ENCODE data around the gene CDH12. TPM values are rescaled to one million over a fixed set of nuclear protein-coding genes. Genes with fewer than 3 reads are reported as not detected.

Gene CDH12
- total RNA-seq, 1 donor = under 0.01 TPM

GRCh38 chr5:22594491-22594890 lies 258.7 kb downstream of the CDH12 start:
- Histone ChIP-seq H3K9me3 (ENCODE audit: low read depth, low read length) (no peaks in the 10 kb centered on the region), H3K4me1 (ENCODE audit: insufficient read depth, low read length) (no peaks in the 10 kb centered on the region), H3K27me3 (ENCODE audit: insufficient read depth, low read length) (no peaks in the 10 kb centered on the region), H3K4me3 (ENCODE audit: low read length) (no peak overlapping the region)

GRCh38 chr5:22593592-22593991 lies 259.6 kb downstream of the CDH12 start:
- Histone ChIP-seq H3K4me1 (ENCODE audit: insufficient read depth, low read length) (no peaks in the 10 kb centered on the region), H3K9me3 (ENCODE audit: low read depth, low read length) (no peaks in the 10 kb centered on the region), H3K4me3 (ENCODE audit: low read length) (no peak overlapping the region)

GRCh38 chr5:22591461-22591860 lies 261.7 kb downstream of the CDH12 start:
- Histone ChIP-seq H3K4me1 (ENCODE audit: insufficient read depth, low read length) (no peaks in the 10 kb centered on the region), H3K4me3 (ENCODE audit: low read length) (no peak overlapping the region), H3K9me3 (ENCODE audit: low read depth, low read length) (no peaks in the 10 kb centered on the region), H3K27me3 (ENCODE audit: insufficient read depth, low read length) (no peaks in the 10 kb centered on the region)

More at GRCh38 chr5:22593592-22593991, 259.6 kb downstream of the CDH12 start:
- H3K27me3 ChIP-seq (ENCODE audit: insufficient read depth, low read length) = no peaks in the 10 kb centered on the region

GRCh38 chr5:22590677-22591268 lies 262.4 kb downstream of the CDH12 start:
- no peaks in the 10 kb centered on the region for H3K27me3 ChIP-seq (ENCODE audit: insufficient read depth, low read length)
- H3K4me3 ChIP-seq (ENCODE audit: low read length) = no peak overlapping the region
- no peaks in the 10 kb centered on the region for H3K4me1 ChIP-seq (ENCODE audit: insufficient read depth, low read length)
- no peaks in the 10 kb centered on the region for H3K9me3 ChIP-seq (ENCODE audit: low read depth, low read length)

GRCh38 chr5:22577711-22578110 lies 275.4 kb downstream of the CDH12 start:
- H3K4me1 ChIP-seq (ENCODE audit: insufficient read depth, low read length) = no peaks in the 10 kb centered on the region
- H3K4me3 ChIP-seq (ENCODE audit: low read length) = no peak overlapping the region
- H3K27me3 ChIP-seq (ENCODE audit: insufficient read depth, low read length) = no peaks in the 10 kb centered on the region
- H3K9me3 ChIP-seq (ENCODE audit: low read depth, low read length) = no peaks in the 10 kb centered on the region

- Histone ChIP-seq H3K4me3 (ENCODE audit: low read length) (no peak overlapping the region), H3K27me3 (ENCODE audit: insufficient read depth, low read length) (no peaks in the 10 kb centered on the region), H3K4me1 (ENCODE audit: insufficient read depth, low read length) (no peaks in the 10 kb centered on the region), H3K9me3 (ENCODE audit: low read depth, low read length) (no peaks in the 10 kb centered on the region)
Measured at GRCh38 chr5:22577006-22577405, 276.1 kb downstream of the CDH12 start.

GRCh38 chr5:22572941-22573340 lies 280.2 kb downstream of the CDH12 start:
- Histone ChIP-seq H3K4me1 (ENCODE audit: insufficient read depth, low read length) (no peaks in the 10 kb centered on the region), H3K4me3 (ENCODE audit: low read length) (no peak overlapping the region), H3K27me3 (ENCODE audit: insufficient read depth, low read length) (no peaks in the 10 kb centered on the region), H3K9me3 (ENCODE audit: low read depth, low read length) (no peaks in the 10 kb centered on the region)

- Histone ChIP-seq H3K4me3 (ENCODE audit: low read length) (no peak overlapping the region), H3K27me3 (ENCODE audit: insufficient read depth, low read length) (no peaks in the 10 kb centered on the region), H3K9me3 (ENCODE audit: low read depth, low read length) (no peaks in the 10 kb centered on the region), H3K4me1 (ENCODE audit: insufficient read depth, low read length) (no peaks in the 10 kb centered on the region)
Measured at GRCh38 chr5:22567983-22568382, 285.2 kb downstream of the CDH12 start.

GRCh38 chr5:22560147-22560546 lies 293.0 kb downstream of the CDH12 start:
- H3K9me3 ChIP-seq (ENCODE audit: low read depth, low read length) = no peaks in the 10 kb centered on the region

GRCh38 chr5:22557251-22557650 lies 295.9 kb downstream of the CDH12 start:
- Histone ChIP-seq H3K9me3 (ENCODE audit: low read depth, low read length) (no peaks in the 10 kb centered on the region), H3K4me3 (ENCODE audit: low read length) (no peak overlapping the region), H3K27me3 (ENCODE audit: insufficient read depth, low read length) (no peaks in the 10 kb centered on the region), H3K4me1 (ENCODE audit: insufficient read depth, low read length) (no peaks in the 10 kb centered on the region)

More at GRCh38 chr5:22560147-22560546, 293.0 kb downstream of the CDH12 start:
- H3K4me3 ChIP-seq (ENCODE audit: low read length) = no peak overlapping the region
- no peaks in the 10 kb centered on the region for H3K4me1 ChIP-seq (ENCODE audit: insufficient read depth, low read length)
- no peaks in the 10 kb centered on the region for H3K27me3 ChIP-seq (ENCODE audit: insufficient read depth, low read length)

GRCh38 chr5:22554475-22554874 lies 298.7 kb downstream of the CDH12 start:
- no peaks in the 10 kb centered on the region for H3K9me3 ChIP-seq (ENCODE audit: low read depth, low read length)
- no peaks in the 10 kb centered on the region for H3K4me1 ChIP-seq (ENCODE audit: insufficient read depth, low read length)
- no peak overlapping the region for H3K4me3 ChIP-seq (ENCODE audit: low read length)
- no peaks in the 10 kb centered on the region for H3K27me3 ChIP-seq (ENCODE audit: insufficient read depth, low read length)

GRCh38 chr5:22549876-22550671 lies 303.1 kb downstream of the CDH12 start:
- H3K4me1 ChIP-seq (ENCODE audit: insufficient read depth, low read length) = no peaks in the 10 kb centered on the region
- H3K27me3 ChIP-seq (ENCODE audit: insufficient read depth, low read length) = no peaks in the 10 kb centered on the region
- H3K9me3 ChIP-seq (ENCODE audit: low read depth, low read length) = no peaks in the 10 kb centered on the region
- no peak overlapping the region for H3K4me3 ChIP-seq (ENCODE audit: low read length)

- no peaks in the 10 kb centered on the region for H3K4me1 ChIP-seq (ENCODE audit: insufficient read depth, low read length)
- H3K4me3 ChIP-seq (ENCODE audit: low read length) = no peak overlapping the region
- no peaks in the 10 kb centered on the region for H3K27me3 ChIP-seq (ENCODE audit: insufficient read depth, low read length)
- no peaks in the 10 kb centered on the region for H3K9me3 ChIP-seq (ENCODE audit: low read depth, low read length)
Measured at GRCh38 chr5:22542340-22542739, 310.8 kb downstream of the CDH12 start.

- H3K4me1 ChIP-seq (ENCODE audit: insufficient read depth, low read length) = no peaks in the 10 kb centered on the region
- no peak overlapping the region for H3K4me3 ChIP-seq (ENCODE audit: low read length)
- no peaks in the 10 kb centered on the region for H3K9me3 ChIP-seq (ENCODE audit: low read depth, low read length)
- no peaks in the 10 kb centered on the region for H3K27me3 ChIP-seq (ENCODE audit: insufficient read depth, low read length)
Measured at GRCh38 chr5:22541037-22541436, 312.1 kb downstream of the CDH12 start.

GRCh38 chr5:22539762-22540161 lies 313.4 kb downstream of the CDH12 start:
- Histone ChIP-seq H3K9me3 (ENCODE audit: low read depth, low read length) (no peaks in the 10 kb centered on the region), H3K27me3 (ENCODE audit: insufficient read depth, low read length) (no peaks in the 10 kb centered on the region), H3K4me1 (ENCODE audit: insufficient read depth, low read length) (no peaks in the 10 kb centered on the region), H3K4me3 (ENCODE audit: low read length) (no peak overlapping the region)

- H3K4me1 ChIP-seq (ENCODE audit: insufficient read depth, low read length) = no peaks in the 10 kb centered on the region
- no peaks in the 10 kb centered on the region for H3K27me3 ChIP-seq (ENCODE audit: insufficient read depth, low read length)
- no peaks in the 10 kb centered on the region for H3K9me3 ChIP-seq (ENCODE audit: low read depth, low read length)
- no peak overlapping the region for H3K4me3 ChIP-seq (ENCODE audit: low read length)
Measured at GRCh38 chr5:22531986-22532385, 321.2 kb downstream of the CDH12 start.
